ENCODE data around the gene IL26.
"Not testable (repeated sequence)": the region's sequence is repeated elsewhere in the genome, so short reads cannot be mapped to it uniquely, and the experiment has no call there.

The IL26 gene

DNA sequence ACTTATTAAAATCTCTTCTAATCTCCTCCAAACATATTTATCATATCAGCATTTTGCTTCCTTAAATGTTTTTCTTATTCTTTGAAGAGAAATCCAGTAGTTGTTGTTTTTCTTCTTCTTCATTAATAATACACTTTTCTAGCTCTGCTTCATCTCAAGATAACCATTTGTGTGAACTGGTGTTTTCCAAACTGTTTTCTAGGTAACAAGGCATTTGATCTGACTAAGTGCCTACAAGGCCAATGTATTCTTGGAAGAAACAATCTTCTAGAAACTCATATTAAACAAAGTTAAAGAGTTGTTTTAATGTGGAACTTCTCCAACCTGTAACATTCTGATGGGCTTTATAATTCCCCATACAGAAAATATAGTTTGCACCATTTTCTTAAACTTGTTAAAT lies 35.3 kb downstream of the IL26 start:
- no peak for DNase-seq

DNA sequence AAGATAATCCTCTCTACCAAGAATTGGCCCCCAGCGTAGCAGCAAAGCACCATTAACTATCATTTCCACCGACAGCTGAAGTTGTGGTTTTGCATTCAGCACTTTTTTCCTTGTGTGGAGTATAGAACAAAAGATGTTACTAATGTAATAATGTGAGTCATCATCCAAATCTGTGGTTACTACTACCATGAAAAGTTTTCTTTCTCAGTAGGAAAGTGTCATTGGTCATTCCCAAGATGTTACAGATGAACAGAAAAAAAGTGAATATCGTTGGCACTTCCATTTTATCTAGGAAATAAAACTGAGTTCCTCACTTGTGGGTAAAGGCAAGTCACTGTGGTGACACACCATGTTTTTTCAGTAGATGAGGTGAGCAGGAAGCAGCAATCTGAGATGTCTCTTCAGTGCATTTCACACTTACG lies 35.8 kb downstream of the IL26 start:
- DNase-seq = no peak

DNA sequence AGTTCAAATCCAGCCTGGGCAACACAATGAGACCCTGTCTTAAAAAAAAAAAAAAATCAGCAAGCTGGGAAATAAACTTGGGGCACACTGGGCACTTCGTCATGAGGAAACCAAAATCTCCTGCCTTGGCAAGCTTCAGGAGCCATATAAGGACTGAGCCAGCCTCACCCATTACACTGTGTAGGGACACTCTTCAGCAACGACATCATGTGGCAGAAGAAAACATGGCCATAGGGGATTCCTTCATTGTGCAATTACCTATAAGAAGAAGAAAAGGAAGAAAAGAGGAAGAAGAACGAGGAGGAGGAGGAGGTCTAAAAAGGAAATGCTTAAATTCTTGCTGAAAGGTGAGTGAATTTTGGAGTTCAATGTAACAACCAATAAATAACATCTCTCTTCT lies 40.0 kb downstream of the IL26 start:
- DNase-seq = no peak

DNA sequence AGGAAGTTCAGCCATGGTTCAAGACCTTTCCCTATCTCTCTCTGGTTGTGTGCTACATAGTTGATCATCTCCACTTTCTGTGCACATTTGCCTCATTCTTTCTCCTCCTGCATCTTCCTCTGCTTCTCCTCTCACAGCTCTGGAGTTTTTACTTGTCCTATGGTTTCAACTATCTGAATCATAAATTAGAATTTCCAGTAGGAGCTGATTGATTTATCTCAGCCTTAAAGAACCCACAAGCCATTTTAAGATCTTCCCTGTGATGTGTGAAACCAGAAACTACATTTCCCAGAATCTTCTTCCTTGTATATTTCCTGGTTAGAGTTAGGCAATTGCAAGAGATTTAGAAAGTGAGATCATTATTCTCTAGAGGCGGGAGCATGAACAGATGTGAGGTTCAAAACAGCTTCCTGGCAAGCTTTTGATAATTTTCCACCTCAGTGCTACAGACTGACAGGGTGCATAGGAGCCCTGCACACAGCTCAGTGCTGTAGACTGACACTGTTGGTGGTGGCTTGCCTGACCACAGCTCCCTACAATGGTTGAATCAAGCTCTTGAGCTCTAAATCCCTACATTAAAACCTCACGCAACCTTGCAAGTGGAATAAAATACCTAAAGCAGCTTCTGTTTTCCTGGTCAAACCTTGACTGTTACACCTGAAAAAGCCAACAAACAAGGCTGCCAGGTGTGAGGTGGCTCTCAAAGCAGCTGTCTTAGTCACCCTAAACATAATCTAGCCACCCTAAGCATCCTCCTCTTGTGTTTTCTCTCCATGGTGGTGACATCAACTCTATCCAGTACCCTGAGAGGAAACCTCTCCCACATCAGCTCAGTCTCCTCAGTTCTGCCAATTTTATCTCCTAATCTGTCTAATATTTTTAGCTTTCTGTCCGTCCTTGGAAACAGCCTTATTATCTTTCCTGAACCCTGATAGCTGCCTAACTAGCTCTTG lies 44.5 kb downstream of the IL26 start:
- no peak for DNase-seq

DNA sequence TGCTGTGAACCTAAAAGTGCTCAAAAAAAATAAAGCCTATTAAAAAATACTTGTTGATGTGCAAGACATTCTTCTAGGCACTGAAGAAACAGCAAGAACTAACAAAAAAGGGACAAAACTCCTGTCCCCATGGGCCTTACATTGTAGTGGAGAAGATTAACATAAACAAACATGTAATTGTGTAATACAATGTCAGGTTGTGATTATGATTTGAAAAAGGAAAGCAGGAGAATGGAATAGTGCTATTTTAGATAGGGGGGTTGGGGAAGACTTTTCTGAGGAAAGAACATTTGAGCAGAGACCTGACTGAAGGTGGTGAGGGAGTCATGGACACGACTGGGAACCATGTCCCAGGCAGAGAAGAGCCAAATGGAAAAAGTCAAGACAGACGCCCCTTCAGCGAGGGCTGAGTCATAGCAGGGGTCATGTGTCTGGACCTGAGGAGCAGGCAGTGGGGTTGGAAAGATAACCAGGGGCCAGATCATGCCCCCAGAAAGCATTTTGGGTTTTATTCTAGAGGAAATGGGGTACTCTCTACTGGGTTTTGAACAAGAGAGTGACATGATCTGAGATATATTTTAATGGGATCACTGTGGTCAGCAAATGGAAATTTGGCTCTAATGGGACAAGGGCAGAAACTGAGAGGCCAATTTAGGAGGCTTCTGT lies 46.7 kb downstream of the IL26 start:
- no peak for DNase-seq

DNA sequence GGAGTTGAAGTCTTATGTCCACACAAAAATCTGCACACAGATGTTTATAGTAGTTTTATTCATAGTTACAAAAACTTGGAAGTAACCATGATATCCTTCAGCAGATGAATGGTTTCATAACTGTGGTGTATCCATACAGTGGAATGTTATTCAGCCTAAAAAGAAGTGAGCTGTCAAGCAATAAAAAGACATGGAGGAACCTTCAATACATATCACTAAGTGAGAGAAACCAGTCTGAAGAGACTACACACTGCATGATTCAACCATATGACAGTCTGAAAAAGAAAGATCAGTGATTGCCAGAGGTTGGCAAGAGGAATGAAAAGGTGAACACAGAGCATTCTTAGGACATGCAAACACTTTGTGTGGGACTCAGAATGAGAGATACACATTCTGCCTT lies 47.4 kb downstream of the IL26 start:
- no peak for DNase-seq

DNA sequence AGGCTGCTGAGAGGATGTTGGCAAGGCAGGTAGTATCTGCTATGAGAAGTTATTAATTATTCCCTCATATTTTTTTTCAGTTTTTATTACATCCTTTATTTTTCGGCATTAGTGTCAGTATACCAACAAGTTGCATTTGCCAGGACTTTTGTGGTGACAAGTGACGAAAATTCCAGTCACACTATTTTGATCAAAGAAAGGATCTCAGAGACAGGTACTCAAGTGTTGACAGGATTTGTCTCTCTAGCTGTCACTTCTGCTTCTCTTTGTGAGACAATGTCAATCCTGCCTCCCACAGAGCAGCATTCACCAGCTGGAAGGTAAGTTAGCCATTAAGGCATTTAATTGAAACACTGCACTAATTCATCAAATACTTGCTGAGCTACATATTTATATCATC lies 48.0 kb downstream of the IL26 start:
- no peak for DNase-seq

DNA sequence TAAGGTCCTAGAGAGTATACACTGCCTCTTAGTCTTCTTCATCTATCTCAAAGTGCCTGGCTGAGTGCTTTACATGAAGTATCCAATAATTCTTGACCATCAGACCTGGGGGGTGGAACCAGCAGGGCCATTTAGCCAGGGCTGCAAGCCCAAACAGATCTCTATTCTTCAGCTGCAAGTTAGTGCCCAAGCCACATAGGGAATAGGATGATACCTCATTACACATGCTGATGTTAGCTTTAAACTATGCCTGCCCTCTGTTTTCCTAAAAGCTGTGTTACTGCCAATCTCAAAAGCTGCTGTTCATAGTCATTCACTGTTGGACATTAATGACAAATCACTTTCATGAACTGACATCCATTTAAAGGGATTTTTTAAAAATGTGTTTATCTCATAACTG lies 49.4 kb downstream of the IL26 start:
- DNase-seq = no peak

DNA sequence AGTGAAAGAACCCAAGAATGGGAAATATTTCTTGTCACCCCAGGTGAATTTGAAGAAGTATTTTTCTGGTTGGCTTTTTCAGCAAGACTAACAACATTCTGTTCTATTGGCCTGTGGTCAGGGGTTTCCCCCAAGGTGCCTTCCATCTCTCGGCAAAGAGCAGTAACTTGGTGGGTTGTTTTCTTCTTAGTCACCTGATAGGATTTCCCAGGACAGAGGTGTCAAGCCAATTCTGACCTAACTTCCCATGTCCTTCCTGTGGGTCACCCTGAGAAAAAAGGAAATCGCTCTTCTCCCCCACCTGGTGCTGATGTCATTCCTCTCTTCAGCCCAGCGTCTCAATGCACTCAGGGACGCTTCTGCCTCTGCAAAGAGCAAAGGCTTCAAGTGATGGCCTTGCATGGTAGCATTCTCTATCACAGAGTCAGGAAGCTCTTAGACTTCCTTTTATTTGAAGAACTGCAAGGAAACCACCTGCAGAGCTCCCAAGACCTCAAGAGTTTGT lies 50.0 kb downstream of the IL26 start:
- no peak for DNase-seq

DNA sequence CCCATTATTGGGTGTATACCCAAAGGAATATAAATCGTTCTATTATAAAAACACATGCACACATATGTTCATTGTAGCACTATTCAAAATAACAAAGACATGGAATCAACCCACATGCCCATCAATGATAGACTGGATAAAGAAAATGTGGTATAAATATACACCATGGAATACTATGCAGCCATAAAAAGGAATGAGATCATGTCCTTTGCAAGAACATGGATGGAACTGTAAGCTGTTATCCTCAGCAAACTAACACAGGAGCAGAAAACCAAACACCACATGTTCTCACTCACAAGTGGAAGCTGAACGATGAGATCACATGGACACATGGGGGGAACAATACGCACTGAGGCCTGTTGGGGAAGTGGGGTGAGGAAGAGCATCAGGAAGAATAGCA lies 50.8 kb downstream of the IL26 start:
- DNase-seq = not testable (repeated sequence)

DNA sequence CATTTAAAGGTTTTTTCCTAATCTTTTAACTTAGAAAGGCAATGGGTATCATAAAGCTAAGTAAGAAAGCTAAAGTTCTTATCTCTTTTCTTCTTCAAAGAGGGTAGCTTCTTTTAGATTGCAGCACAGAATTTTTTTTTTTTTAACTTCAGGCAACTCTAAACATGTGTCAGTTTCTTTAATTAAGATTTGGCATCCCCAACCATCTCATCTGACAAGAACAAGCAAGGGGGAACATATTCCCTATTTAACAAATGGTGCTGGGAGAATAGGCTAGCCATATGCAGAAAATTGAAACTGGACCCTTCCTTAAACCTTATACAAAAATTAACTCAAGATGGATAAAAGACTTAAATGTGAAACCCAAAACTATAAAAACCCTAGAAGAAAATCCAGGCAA lies 51.8 kb downstream of the IL26 start:
- no peak for DNase-seq

DNA sequence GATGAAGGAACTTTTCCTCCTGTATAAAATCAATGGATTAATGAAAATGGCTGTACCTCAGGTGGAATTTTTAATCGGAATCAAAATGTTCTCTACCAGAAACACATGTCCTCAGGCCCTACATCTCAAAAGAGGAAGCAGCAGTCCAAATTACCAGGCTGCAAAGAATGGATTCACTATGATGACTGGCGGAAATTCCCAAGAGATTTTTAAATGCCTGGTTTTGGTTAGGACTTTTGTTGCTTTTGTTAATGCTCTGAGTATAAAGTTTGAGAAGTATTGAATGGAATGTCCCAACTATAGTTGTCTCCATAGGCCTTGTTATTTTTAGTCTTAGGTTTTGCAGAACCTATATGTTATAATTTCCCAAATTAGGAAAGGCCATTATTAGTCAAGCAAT lies 54.9 kb downstream of the IL26 start:
- no peak for DNase-seq

DNA sequence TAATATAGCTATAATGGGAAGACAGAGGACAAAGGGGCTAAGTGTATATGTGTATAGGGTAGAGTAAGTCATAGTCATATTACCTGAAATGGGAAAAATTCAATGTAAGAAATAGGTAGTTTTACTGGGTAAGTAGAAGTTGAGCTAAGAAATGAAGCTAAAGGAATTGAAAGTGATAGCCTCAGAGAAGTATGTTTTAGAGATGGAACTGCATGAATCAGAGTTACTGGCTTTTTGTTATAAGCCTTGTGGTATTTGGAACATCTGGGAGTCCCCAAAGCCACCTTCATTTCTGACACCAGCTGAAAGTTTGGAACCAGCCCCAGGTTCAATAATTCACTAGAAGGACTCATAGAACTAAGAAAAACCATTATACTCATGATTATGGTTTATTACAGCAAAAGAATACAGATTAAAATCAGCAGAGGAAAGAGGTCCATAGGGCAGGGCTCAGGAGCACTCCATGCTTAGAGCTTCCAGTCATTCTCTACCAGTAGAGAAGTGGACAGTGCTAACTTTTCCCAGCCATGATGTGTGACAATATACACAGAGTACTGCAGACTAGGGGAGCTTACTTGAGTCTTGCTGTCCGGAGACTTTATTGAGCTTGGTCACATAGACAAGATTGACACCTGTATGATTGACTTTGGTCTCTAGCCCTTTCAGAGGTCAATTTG lies 56.3 kb downstream of the IL26 start:
- no peak for DNase-seq

DNA sequence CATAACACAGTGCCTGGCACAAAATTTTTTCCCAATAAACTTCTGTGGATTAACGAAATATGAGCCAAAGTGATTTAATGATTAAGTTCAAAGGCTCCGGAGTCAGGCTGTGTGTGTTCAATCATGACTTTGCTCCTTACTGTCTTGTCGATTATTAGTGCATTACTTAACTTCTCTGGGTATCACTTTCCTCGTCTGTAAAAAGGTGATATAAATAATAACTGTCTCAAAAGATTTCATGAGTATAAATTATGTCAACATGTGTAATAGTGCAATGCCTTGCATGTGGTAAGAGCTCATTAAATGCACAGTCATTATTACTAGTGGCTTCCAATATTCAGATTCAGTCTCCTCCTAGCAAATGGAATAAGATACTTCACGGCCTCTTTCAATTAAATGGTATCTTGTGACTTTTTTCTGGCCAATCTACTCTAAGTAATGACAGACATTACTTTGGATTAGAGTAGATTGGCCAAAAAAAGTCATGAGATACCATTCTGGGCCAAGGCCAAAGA lies 59.2 kb downstream of the IL26 start:
- DNase-seq = no peak

DNA sequence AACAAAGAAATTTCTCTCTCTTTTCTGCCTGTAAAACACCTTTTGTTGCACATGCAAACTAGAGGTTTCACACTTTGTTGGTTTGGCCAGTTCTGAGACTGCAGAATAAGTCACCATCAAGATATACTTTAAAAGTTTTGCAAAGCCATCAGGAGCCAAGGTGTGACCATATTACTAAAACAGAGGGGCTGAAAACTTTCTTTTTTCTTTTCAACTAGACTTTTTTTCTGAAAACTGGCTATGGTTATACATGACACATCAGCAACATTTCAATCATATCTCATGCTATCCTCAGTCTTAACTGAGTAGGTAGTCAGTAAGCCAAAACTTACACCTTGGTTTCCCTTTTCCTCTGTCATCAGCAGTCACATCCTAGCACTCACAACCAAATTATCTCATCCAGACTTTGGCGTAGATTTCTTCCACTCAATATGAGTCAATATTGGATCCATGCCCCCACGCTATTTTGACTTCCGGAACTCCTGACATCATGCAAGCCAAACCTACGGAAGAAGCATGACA lies 62.0 kb downstream of the IL26 start:
- DNase-seq = no peak

DNA sequence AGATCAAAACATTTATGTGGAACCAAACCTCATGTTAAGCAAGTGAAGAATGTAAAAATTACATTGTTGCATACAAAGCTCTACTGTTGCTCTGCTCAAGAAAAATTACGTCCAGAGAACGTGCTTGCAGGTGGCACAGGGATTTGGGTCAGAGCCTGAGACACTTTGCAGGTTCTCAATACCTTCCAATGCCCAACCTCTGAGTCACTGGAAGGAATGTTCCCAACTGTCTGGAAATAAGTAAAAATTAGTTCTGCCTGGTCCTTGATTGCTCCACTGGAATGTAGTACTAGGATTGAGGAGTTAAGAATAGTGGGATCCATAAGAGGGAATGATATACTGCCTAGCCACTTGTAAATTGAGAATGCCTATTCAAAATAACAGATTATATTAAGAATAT lies 63.2 kb downstream of the IL26 start:
- DNase-seq = no peak

DNA sequence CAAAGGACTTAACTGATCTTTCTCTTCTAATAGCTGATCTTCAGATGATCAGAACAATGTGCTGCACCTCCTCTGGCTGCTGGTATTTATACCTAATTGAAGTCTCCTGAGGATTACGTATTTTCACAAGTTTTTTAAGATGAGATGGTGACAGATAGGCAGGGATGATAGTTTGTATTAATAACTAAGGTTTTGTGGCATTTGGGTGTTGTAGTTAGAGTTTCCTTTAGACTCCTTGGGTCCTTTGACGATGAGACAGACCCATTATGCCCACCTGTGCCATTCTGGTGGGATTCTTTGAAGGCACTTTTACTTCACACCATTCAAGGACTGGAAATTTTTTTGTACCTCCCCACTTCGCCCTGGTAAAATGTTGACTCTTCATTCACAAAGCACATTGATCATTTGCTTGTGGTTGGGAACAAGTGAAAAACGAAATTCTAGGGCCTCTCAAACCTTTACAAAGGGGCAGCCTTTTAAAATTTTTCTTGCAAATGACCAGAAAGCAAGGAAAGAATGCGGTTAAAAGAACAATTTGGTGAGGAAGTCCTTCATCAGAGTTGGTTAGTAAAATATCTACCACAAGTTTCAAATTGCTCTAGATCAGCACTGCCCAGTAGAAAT lies 65.8 kb downstream of the IL26 start, which contains the start of gene IFNG:
Gene IFNG (minus strand): TSS at position 60 of the 624 bp plus-strand sequence. CDS start 125 bp downstream, outside the sequence.
- DNase-seq = no peak

DNA sequence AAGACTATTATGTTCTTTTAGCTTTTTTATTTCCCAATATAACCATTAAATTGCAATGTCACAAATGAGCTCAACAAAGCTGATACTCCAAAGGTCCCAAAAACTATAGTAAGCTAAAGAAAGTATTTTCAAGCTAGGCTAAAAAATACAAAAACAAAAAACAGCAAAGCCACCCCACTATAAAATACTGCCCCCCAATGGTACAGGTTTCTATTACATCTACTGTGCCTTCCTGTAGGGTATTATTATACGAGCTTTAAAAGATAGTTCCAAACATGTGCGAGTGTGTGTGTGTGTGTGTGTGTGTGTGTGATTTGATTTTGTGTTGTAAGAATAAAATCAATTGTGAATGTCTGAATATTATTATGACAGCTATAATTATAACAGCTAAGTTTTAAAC lies 67.2 kb downstream of the IL26 start:
- DNase-seq = no peak

DNA sequence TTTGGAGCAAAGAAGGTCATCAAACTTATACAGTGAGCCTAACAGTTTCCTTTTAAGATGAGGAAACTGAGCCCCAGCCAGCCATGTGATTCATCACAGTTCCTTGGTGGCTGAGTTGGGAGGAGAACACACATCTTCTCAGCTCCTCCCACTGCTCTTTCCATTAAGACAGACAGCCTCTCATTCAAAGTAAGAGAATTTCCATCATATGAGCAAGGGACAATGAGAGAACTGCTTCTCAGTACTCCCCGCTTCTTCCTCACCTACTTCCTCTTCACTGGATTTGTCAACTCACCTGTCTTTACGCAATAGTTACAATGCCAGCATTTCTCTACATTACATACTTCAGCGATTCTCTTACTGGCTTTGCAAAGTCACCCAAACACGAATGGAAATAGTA lies 68.2 kb downstream of the IL26 start:
- no peak for DNase-seq

DNA sequence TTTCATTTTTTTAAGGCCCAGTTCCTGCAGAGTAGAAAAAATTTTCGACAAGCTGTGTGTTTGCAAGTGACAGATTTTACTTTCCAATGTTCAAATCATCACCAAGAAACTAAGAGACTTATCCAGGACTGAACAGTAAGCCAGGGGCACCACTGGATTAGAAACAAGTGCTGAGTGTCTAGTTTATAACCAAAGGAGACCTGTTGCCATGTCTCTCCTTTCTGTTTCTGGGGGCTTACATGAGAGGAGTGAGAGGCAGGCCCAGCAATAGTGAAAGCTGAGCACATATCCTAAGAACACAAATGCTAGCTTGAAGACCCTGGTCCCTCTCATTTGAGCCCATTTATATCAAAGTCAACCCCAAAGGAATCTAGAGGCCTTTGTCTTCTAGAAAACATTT lies 69.0 kb downstream of the IL26 start:
- no peak for DNase-seq

DNA sequence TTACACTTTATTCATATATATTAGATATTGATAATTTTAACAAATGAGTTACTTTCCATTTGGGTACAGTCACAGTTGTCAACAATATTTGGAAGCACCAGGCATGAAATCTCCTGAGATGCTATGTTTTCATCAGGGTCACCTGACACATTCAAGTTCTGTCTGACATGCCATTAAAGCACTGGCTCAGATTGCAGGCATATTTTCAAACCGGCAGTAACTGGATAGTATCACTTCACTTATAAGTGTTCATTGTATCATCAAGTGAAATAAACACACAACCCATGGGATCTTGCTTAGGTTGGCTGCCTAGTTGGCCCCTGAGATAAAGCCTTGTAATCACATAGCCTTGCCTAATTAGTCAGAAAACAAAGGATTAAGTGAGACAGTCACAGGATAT lies 70.8 kb downstream of the IL26 start:
- DNase-seq = no peak

All from cortex of kidney (tissue), 1 donor.